ENCODE results near the gene ZER1. TPM values are rescaled to one million over a fixed set of nuclear protein-coding genes. Genes with fewer than 3 reads are reported as not detected.

ZER1 gene
- total RNA-seq, 1 donor from 2014 or later = 36.8 TPM

GRCh38 chr9:128723352-128723865 is 48.3 kb downstream of the ZER1 start:
- peaks cover 25% of the 10 kb centered on the region for H3K4me1 Mint-ChIP-seq (ENCODE audit: unreplicated experiment)
- H3K27ac Mint-ChIP-seq = peak overlapping the region; percentile 77
- no peaks in the 10 kb centered on the region for H3K27me3 Mint-ChIP-seq
- DNase-seq (ENCODE audit: extremely low spot score, unreplicated experiment) = no peak
- H3K9me3 Mint-ChIP-seq = no peaks in the 10 kb centered on the region
- TF ChIP-seq CTCF (conservative IDR thresholded peaks at IDR 0.05) = no peak
- peak overlapping the region; percentile 94 for H3K4me3 Mint-ChIP-seq
- H3K36me3 Mint-ChIP-seq = no peaks in the 10 kb centered on the region

- no peaks in the 10 kb centered on the region for H3K27me3 Mint-ChIP-seq
- peaks cover 25% of the 10 kb centered on the region for H3K4me1 Mint-ChIP-seq (ENCODE audit: unreplicated experiment)
- H3K36me3 Mint-ChIP-seq = no peaks in the 10 kb centered on the region
- H3K9me3 Mint-ChIP-seq = no peaks in the 10 kb centered on the region
- peak overlapping the region; percentile 67 for H3K27ac Mint-ChIP-seq
- TF ChIP-seq CTCF (conservative IDR thresholded peaks at IDR 0.05) = no peak
- no peak for DNase-seq (ENCODE audit: extremely low spot score, unreplicated experiment)
- peak overlapping the region; percentile 94 for H3K4me3 Mint-ChIP-seq
These were observed 49.1 kb downstream of the ZER1 start for GRCh38 chr9:128722380-128723351.

GRCh38 chr9:128721487-128722010 is 50.2 kb downstream of the ZER1 start:
- Mint-ChIP-seq H3K4me3 (peak overlapping the region; percentile 20), H3K4me1 (ENCODE audit: unreplicated experiment) (peaks cover 25% of the 10 kb centered on the region), H3K27me3 (no peaks in the 10 kb centered on the region), H3K27ac (no peak overlapping the region), H3K36me3 (no peaks in the 10 kb centered on the region), H3K9me3 (no peaks in the 10 kb centered on the region)
- no peak for TF ChIP-seq CTCF (conservative IDR thresholded peaks at IDR 0.05)
- no peak for DNase-seq (ENCODE audit: extremely low spot score, unreplicated experiment)

- no peak overlapping the region for H3K4me3 Mint-ChIP-seq
- H3K36me3 Mint-ChIP-seq = no peaks in the 10 kb centered on the region
- no peaks in the 10 kb centered on the region for H3K27me3 Mint-ChIP-seq
- no peak for DNase-seq (ENCODE audit: extremely low spot score, unreplicated experiment)
- TF ChIP-seq CTCF (conservative IDR thresholded peaks at IDR 0.05) = no peak
- no peaks in the 10 kb centered on the region for H3K9me3 Mint-ChIP-seq
- no peak overlapping the region for H3K27ac Mint-ChIP-seq
- H3K4me1 Mint-ChIP-seq (ENCODE audit: unreplicated experiment) = peaks cover 22% of the 10 kb centered on the region
These were observed 50.8 kb downstream of the ZER1 start for GRCh38 chr9:128720841-128721486.

- DNase-seq (ENCODE audit: extremely low spot score, unreplicated experiment) = no peak
- Mint-ChIP-seq H3K36me3 (no peaks in the 10 kb centered on the region), H3K27ac (no peak overlapping the region), H3K27me3 (no peaks in the 10 kb centered on the region), H3K4me3 (no peak overlapping the region), H3K4me1 (ENCODE audit: unreplicated experiment) (peaks cover 17% of the 10 kb centered on the region), H3K9me3 (no peaks in the 10 kb centered on the region)
- no peak for TF ChIP-seq CTCF (conservative IDR thresholded peaks at IDR 0.05)
These were observed 51.7 kb downstream of the ZER1 start for GRCh38 chr9:128719919-128720605.
